Hepatocyte (in vitro differentiated cells): ENCODE results near the gene COL6A3. TPM values are rescaled to one million over a fixed set of nuclear protein-coding genes. Genes with fewer than 3 reads are reported as not detected.

Experiments
- DNase-seq: peaks from one replicate; pipeline ENCODE4 v3.0.0-alpha.2; 2016; ENCODE audit warnings: low spot score
- H2AFZ ChIP-seq: fragments of 200-600 bp; sonication (generic); 2 replicates; pipeline ENCODE4 v1.6.0; 2016; ENCODE audit warnings: antibody characterized with exemption, mild to moderate bottlenecking
- H3K27ac ChIP-seq: fragments of 200-600 bp; sonication (generic); 2 replicates; pipeline ENCODE4 v1.5.1; 2016; ENCODE audit warnings: mild to moderate bottlenecking
- H3K27me3 ChIP-seq: fragments of 200-600 bp; sonication (generic); 2 replicates; pipeline ENCODE4 v1.6.1; 2016
- H3K36me3 ChIP-seq: fragments of 200-600 bp; sonication (generic); replicated peaks from 2 replicates; pipeline ENCODE4 v1.5.1; 2016; ENCODE audit warnings: low read depth; ENCODE audit not compliant: insufficient read depth
- H3K4me1 ChIP-seq: fragments of 200-600 bp; sonication (generic); 2 replicates; pipeline ENCODE4 v1.5.1; 2016; ENCODE audit warnings: mild to moderate bottlenecking, moderate library complexity; ENCODE audit not compliant: insufficient read depth
- H3K4me2 ChIP-seq: fragments of 200-600 bp; sonication (generic); 2 replicates; pipeline ENCODE4 v1.6.0; 2016
- H3K4me3 ChIP-seq: fragments of 200-600 bp; sonication (generic); 2 replicates; pipeline ENCODE4 v1.5.1; 2016; ENCODE audit warnings: mild to moderate bottlenecking
- H3K79me2 ChIP-seq: fragments of 200-600 bp; sonication (generic); 2 replicates; pipeline ENCODE4 v1.6.0; 2017; ENCODE audit warnings: mild to moderate bottlenecking
- H3K9me2 ChIP-seq: fragments of 200-600 bp; sonication (generic); replicated peaks from 2 replicates; pipeline ENCODE4 v1.6.0; 2017; ENCODE audit warnings: mild to moderate bottlenecking; ENCODE audit not compliant: insufficient read depth
- H3K9me3 ChIP-seq: fragments of 200-600 bp; sonication (generic); 2 replicates; pipeline ENCODE4 v1.5.1; 2016; ENCODE audit warnings: low read depth, mild to moderate bottlenecking
- H4K20me1 ChIP-seq: fragments of 200-600 bp; sonication (generic); 2 replicates; pipeline ENCODE4 v1.6.0; 2016; ENCODE audit warnings: mild to moderate bottlenecking; ENCODE audit not compliant: insufficient read depth, poor library complexity, severe bottlenecking
- CTCF ChIP-seq: fragments of 200-600 bp; sonication (generic); IDR thresholded peaks from 2 replicates; pipeline ENCODE4 v1.5.1; 2016; ENCODE audit warnings: antibody characterized with exemption, mild to moderate bottlenecking; ENCODE audit not compliant: poor library complexity
- EZH2 ChIP-seq: fragments of 200-600 bp; sonication (generic); IDR thresholded peaks from 2 replicates; pipeline ENCODE4 v1.6.1; 2016; ENCODE audit warnings: antibody characterized with exemption, mild to moderate bottlenecking, borderline replicate concordance
- EZH2phosphoT487 ChIP-seq: fragments of 200-600 bp; sonication (generic); IDR thresholded peaks from one replicate; pipeline ENCODE4 v1.6.1; 2018; ENCODE audit warnings: antibody characterized with exemption, mild to moderate bottlenecking, low read depth, moderate library complexity; ENCODE audit not compliant: unreplicated experiment, severe bottlenecking
- WGBS: methylation state at CpG from one replicate; pipeline ENCODE4 v1.1.6; 2016; ENCODE audit warnings: low lambda C conversion rate; ENCODE audit errors: missing lambda C conversion rate; 5-methylcytosine and 5-hydroxymethylcytosine counted together
- polyA plus RNA-seq: library from polyadenylated mRNA; unstranded; fragments of >200 nt; fragmentation: Nextera tagmentation; extraction: Ambion mirVana; gene quantifications from 2 replicates; pipeline ENCODE4 v1.2.1, GENCODE V29; 2016
- total RNA-seq: library from RNA; depleted of rRNA; stranded (reverse); fragments of >200 nt; gene quantifications from 2 replicates; pipeline ENCODE4 v1.2.3, GENCODE V29; 2014

COL6A3 gene
- total and polyA plus RNA-seq, 2 experiments from 2014 or later: 80.7 to 250 TPM

DNA sequence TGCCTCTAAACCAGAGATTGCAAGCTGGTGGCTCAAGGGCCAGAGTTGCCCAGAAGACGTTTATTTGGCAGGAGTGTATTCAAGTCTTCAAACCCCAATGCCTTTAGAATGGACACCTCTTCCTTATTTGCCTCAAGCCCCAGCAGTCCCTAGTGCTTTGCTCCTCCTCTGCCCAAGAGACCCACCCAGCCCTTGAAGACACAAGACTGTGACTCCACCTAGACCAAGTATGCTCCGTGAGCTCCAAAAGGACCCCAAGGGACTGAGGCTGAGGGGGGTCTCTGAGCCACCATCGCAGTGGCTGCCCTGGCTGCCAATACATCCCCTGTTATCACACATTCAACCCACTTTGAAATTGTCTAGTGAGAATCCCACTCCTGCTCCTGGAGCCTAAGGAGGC, 99.3 kb downstream of the COL6A3 start:
- no peak overlapping the region for H2AFZ ChIP-seq

GRCh38 chr2:237314198-237314597, 99.8 kb downstream of the COL6A3 start:
- Histone ChIP-seq H3K4me1 (peaks cover 26% of the 10 kb centered on the region), H3K27me3 (no peaks in the 10 kb centered on the region), H3K79me2 (no peaks in the 10 kb centered on the region), H3K4me3 (no peak overlapping the region), H3K9me3 (no peaks in the 10 kb centered on the region), H3K4me2 (no peak overlapping the region), H4K20me1 (no peaks in the 10 kb centered on the region), H2AFZ (no peak overlapping the region), H3K9me2 (no peaks in the 10 kb centered on the region), H3K36me3 (no peaks in the 10 kb centered on the region), H3K27ac (peak overlapping the region; percentile 90)
- DNase-seq: no peak
- TF ChIP-seq EZH2phosphoT487: no peak
- TF ChIP-seq CTCF: no peak
- TF ChIP-seq EZH2: no peak
- WGBS: 84% methylated on average over 7 of the region's 7 CpGs

More for the DNA sequence above, 99.3 kb downstream of the COL6A3 start:
- peaks cover 26% of the 10 kb centered on the region for H3K4me1 ChIP-seq
- peak overlapping the region; percentile 90 for H3K27ac ChIP-seq
- no peaks in the 10 kb centered on the region for H3K79me2 ChIP-seq
- H3K4me2 ChIP-seq: peak overlapping the region; percentile 43
- H3K4me3 ChIP-seq: no peak overlapping the region
- 66% methylated on average over 3 of the region's 3 CpGs for WGBS
- no peaks in the 10 kb centered on the region for H3K36me3 ChIP-seq
- no peaks in the 10 kb centered on the region for H3K9me2 ChIP-seq
- DNase-seq: no peak
- no peaks in the 10 kb centered on the region for H4K20me1 ChIP-seq
- H3K9me3 ChIP-seq: no peaks in the 10 kb centered on the region
- TF ChIP-seq EZH2phosphoT487 (no peak), CTCF (no peak), EZH2 (no peak)
- H3K27me3 ChIP-seq: no peaks in the 10 kb centered on the region

GRCh38 chr2:237312021-237312755, 101.8 kb downstream of the COL6A3 start:
- H3K27ac ChIP-seq: no peak overlapping the region
- no peaks in the 10 kb centered on the region for H3K9me2 ChIP-seq
- H3K79me2 ChIP-seq: no peaks in the 10 kb centered on the region
- no peak for DNase-seq
- 84% methylated on average over 12 of the region's 12 CpGs for WGBS
- peaks cover 26% of the 10 kb centered on the region for H3K4me1 ChIP-seq
- TF ChIP-seq EZH2phosphoT487: no peak
- TF ChIP-seq EZH2: no peak
- TF ChIP-seq CTCF: no peak
- H4K20me1 ChIP-seq: no peaks in the 10 kb centered on the region
- no peaks in the 10 kb centered on the region for H3K9me3 ChIP-seq
- H3K27me3 ChIP-seq: no peaks in the 10 kb centered on the region
- no peak overlapping the region for H2AFZ ChIP-seq
- no peak overlapping the region for H3K4me2 ChIP-seq
- no peak overlapping the region for H3K4me3 ChIP-seq
- H3K36me3 ChIP-seq: no peaks in the 10 kb centered on the region
